Tibial nerve (tissue), 4 donors: ENCODE data around the gene KLC1.

Experiments used
- EP300 ChIP-seq, 2 donors: sonication (generic); formaldehyde crosslinking; IDR thresholded peaks; one replicate each; pipeline ENCODE4 v1.6.1; 2017; ENCODE audit warnings: antibody characterized with exemption in 2 of 2, mild to moderate bottlenecking in 1 of 2
- TF ChIP-seq, protein P1 (sequence below), 5 experiments: fragments of 200-600 bp in 3 of 5; fragments of 450-650 bp in 2 of 5; sonication (generic) in 3 of 5; IDR thresholded peaks; one replicate each; pipeline ENCODE4 v1.5.1; 2016 to 2019; ENCODE audit warnings: antibody characterized with exemption in 5 of 5, mild to moderate bottlenecking in 3 of 5, moderate library complexity in 2 of 5

- TF ChIP-seq, protein P1, sequence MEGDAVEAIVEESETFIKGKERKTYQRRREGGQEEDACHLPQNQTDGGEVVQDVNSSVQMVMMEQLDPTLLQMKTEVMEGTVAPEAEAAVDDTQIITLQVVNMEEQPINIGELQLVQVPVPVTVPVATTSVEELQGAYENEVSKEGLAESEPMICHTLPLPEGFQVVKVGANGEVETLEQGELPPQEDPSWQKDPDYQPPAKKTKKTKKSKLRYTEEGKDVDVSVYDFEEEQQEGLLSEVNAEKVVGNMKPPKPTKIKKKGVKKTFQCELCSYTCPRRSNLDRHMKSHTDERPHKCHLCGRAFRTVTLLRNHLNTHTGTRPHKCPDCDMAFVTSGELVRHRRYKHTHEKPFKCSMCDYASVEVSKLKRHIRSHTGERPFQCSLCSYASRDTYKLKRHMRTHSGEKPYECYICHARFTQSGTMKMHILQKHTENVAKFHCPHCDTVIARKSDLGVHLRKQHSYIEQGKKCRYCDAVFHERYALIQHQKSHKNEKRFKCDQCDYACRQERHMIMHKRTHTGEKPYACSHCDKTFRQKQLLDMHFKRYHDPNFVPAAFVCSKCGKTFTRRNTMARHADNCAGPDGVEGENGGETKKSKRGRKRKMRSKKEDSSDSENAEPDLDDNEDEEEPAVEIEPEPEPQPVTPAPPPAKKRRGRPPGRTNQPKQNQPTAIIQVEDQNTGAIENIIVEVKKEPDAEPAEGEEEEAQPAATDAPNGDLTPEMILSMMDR (IDR thresholded peaks at IDR 0.05), result no peak
- TF ChIP-seq EP300 (IDR thresholded peaks at IDR 0.05), result no peak
These were observed 15.5 kb upstream of the KLC1 start for GRCh38 chr14:103613517-103613916.
